Neural cell (in vitro differentiated cells): ENCODE results near the gene ADH7.

Experiments used
- CTCF ChIP-seq: fragments of 450-650 bp; IDR thresholded peaks from 2 replicates; pipeline ENCODE4 v1.5.1; 2014; ENCODE audit warnings: antibody characterized with exemption, mild to moderate bottlenecking, moderate library complexity; ENCODE audit not compliant: poor library complexity, severe bottlenecking
- EP300 ChIP-seq: fragments of 450-650 bp; conservative IDR thresholded peaks from 2 replicates; pipeline ENCODE4 v1.6.1; 2014; ENCODE audit warnings: antibody characterized with exemption, mild to moderate bottlenecking, moderate library complexity; ENCODE audit not compliant: poor library complexity, severe bottlenecking
- EZH2 ChIP-seq: fragments of 200-600, 300-800 bp; shearing (Covaris generic), sonication (generic); IDR thresholded peaks from 2 replicates; pipeline ENCODE4 v1.6.1; 2014; ENCODE audit warnings: antibody characterized with exemption, low read length, borderline replicate concordance, mild to moderate bottlenecking; ENCODE audit not compliant: insufficient read depth, poor library complexity, severe bottlenecking
- MXI1 ChIP-seq: fragments of 450-650 bp; conservative IDR thresholded peaks from 2 replicates; pipeline ENCODE4 v1.6.1; 2014; ENCODE audit warnings: antibody characterized with exemption, mild to moderate bottlenecking; ENCODE audit not compliant: poor library complexity, severe bottlenecking
- POLR2AphosphoS5 ChIP-seq: IDR thresholded peaks from 2 replicates; pipeline ENCODE4 v1.6.1; 2012
- RAD21 ChIP-seq: fragments of 450-650 bp; conservative IDR thresholded peaks from 2 replicates; pipeline ENCODE4 v1.6.1; 2014; ENCODE audit warnings: antibody characterized with exemption, mild to moderate bottlenecking, moderate library complexity
- SMC3 ChIP-seq: fragments of 450-650 bp; conservative IDR thresholded peaks from 2 replicates; pipeline ENCODE4 v1.6.1; 2014; ENCODE audit warnings: antibody characterized with exemption, mild to moderate bottlenecking, moderate library complexity; ENCODE audit not compliant: poor library complexity
- TAF1 ChIP-seq: IDR thresholded peaks from 2 replicates; pipeline ENCODE4 v1.6.1; 2012; ENCODE audit warnings: low read depth

GRCh38 chr4:99378876-99379275 is 56.3 kb downstream of the ADH7 start:
- TF ChIP-seq POLR2AphosphoS5 (no peak), RAD21 (no peak), CTCF (no peak), EZH2 (no peak), TAF1 (no peak), EP300 (no peak), SMC3 (no peak), MXI1 (no peak)
